Stimulated activated memory B cell treated with anti-CD40 and anti-IgM and Interleukin-4, amounts not matched to agents 10 μg/mL and 1 μg/mL and 100 μg/mL, for 72 hours (primary cell): ENCODE measurements around the gene C12orf57.

Experiments
- ATAC-seq: fragments of 150-1000 bp; cut with Tn5 transposase; 2 replicates; pipeline ENCODE4 v1.10.0; 2021
- H3K27ac Mint-ChIP-seq: one replicate; pipeline ENCODE4 v1.8.0; 2022; ENCODE audit warnings: mild to moderate bottlenecking, mixed read lengths
- H3K27me3 Mint-ChIP-seq: one replicate; pipeline ENCODE4 v1.8.0; 2022; ENCODE audit warnings: mixed read lengths
- H3K36me3 Mint-ChIP-seq: one replicate; pipeline ENCODE4 v1.8.0; 2022; ENCODE audit warnings: mixed read lengths
- H3K4me1 Mint-ChIP-seq: one replicate; pipeline ENCODE4 v1.8.0; 2022; ENCODE audit warnings: mixed read lengths
- H3K4me3 Mint-ChIP-seq: one replicate; pipeline ENCODE4 v1.8.0; 2022; ENCODE audit warnings: mild to moderate bottlenecking, moderate library complexity, mixed read lengths
- H3K9me3 Mint-ChIP-seq: one replicate; pipeline ENCODE4 v1.8.0; 2022; ENCODE audit warnings: mixed read lengths

C12orf57 gene

DNA sequence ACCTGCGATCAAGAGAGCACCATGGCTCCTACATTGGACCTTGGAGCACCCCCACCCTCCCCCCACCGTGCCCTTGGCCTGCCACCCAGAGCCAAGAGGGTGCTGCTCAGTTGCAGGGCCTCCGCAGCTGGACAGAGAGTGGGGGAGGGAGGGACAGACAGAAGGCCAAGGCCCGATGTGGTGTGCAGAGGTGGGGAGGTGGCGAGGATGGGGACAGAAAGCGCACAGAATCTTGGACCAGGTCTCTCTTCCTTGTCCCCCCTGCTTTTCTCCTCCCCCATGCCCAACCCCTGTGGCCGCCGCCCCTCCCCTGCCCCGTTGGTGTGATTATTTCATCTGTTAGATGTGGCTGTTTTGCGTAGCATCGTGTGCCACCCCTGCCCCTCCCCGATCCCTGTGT, 2.0 kb upstream of the C12orf57 start:
- Mint-ChIP-seq H3K27ac (peak overlapping the region; percentile 98), H3K9me3 (no peaks in the 10 kb centered on the region), H3K27me3 (no peaks in the 10 kb centered on the region), H3K4me3 (no peak overlapping the region), H3K36me3 (peaks cover 31% of the 10 kb centered on the region), H3K4me1 (peaks cover 69% of the 10 kb centered on the region)
- no peak for ATAC-seq

GRCh38 chr12:6942331-6942665, 1.5 kb upstream of the C12orf57 start:
- ATAC-seq, result no peak
- H3K9me3 Mint-ChIP-seq, result no peaks in the 10 kb centered on the region
- H3K4me1 Mint-ChIP-seq, result peaks cover 70% of the 10 kb centered on the region
- H3K36me3 Mint-ChIP-seq, result peaks cover 28% of the 10 kb centered on the region
- peak overlapping the region; percentile 17 for H3K4me3 Mint-ChIP-seq
- peak overlapping the region; percentile 98 for H3K27ac Mint-ChIP-seq
- H3K27me3 Mint-ChIP-seq, result no peaks in the 10 kb centered on the region

- Mint-ChIP-seq H3K36me3 (peaks cover 28% of the 10 kb centered on the region), H3K27me3 (no peaks in the 10 kb centered on the region), H3K27ac (peak overlapping the region; percentile 98), H3K4me1 (peaks cover 74% of the 10 kb centered on the region), H3K4me3 (peak overlapping the region; percentile 84), H3K9me3 (no peaks in the 10 kb centered on the region)
- peak; percentile 74 for ATAC-seq
Observed at GRCh38 chr12:6943389-6943721, 467 bp upstream of the C12orf57 start.

DNA sequence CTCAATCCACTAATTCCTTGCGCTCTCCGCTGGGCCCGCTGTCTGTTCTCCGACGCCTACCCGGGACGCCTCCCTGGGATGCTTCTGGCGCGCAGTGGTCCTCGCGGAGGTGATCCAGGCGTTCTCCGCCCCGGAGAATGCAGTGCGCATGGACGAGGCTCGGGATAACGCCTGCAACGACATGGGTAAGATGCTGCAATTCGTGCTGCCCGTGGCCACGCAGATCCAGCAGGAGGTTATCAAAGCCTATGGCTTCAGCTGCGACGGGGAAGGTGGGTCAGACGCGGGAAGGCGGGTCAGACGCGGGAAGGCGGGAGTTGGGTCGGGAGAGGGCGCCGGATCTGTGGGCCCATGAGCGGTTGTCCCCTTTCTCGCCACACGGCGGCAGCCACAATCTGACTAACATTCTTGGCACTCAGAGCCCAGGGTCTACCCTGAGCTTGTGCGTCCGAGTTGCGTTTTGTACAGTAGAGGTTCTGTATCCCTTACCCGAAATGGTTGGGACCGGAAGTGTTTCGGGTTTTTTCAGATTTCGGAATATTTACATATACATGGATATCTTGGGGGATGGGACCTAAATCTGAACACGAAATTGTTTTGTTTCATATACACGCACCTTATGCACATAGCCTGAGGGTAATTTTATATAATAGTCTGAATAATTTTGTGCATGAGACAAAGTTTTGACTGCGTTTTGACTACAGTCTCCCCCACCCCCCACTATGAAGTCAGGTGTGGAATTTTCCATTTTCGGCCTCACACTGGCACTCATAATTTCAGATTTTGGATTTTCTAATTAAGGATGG, 762 bp downstream of the C12orf57 start:
- Mint-ChIP-seq H3K36me3 (peaks cover 21% of the 10 kb centered on the region), H3K9me3 (no peaks in the 10 kb centered on the region), H3K27ac (peak overlapping the region; percentile 98), H3K4me3 (peak overlapping the region; percentile 84), H3K4me1 (peaks cover 77% of the 10 kb centered on the region), H3K27me3 (no peaks in the 10 kb centered on the region)
- peak; percentile 68 for ATAC-seq

GRCh38 chr12:6945613-6946012, 1.8 kb downstream of the C12orf57 start:
- Mint-ChIP-seq H3K27me3 (no peaks in the 10 kb centered on the region), H3K4me1 (peaks cover 83% of the 10 kb centered on the region), H3K9me3 (no peaks in the 10 kb centered on the region), H3K27ac (peak overlapping the region; percentile 98), H3K36me3 (peaks cover 13% of the 10 kb centered on the region), H3K4me3 (peak overlapping the region; percentile 84)
- no peak for ATAC-seq

DNA sequence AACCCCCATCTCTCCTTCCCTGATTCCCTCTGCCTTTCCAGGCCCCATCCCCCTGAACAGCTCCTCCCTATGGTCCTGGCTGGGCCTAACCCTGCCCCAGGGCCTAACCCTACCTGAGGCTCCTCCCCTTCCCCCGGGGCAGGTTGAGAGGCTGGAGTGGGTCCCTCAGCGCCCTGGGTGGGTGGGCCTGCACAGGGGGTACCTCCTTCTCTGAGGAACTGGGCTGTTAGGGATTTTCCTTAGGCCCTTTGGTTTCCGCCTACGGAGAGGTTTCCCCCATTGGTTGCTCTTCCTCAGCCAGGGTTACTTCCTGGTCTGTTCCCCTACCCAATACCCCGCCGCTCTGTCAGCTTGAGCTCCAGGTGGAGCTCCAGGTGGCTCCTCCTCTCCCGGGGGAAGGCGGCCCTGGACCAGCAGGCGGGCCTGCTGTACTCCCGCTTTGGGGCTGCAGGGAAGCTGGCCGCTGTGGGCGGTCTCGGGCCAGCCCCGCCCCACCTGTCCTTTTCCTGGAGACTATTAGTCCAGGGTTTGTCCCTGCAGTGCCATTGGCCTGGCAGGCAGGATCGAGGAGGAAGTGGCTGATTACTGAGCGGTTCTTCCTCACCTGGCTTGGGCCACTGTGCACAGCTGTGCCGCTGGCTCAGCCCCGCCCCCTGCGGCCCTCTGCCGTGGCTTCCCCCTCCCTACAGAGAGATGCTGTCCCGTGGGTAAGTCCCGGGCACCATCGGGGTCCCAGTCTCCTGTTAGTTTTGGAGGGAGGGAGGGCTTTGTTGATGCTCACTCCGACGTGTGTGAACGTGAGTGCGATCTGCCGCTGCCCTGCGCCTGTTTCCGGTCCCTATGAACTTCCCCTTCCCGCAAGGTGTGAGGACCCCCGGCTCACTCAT, 2.5 kb downstream of the C12orf57 start:
- ATAC-seq, result peak; percentile 31
- no peaks in the 10 kb centered on the region for H3K9me3 Mint-ChIP-seq

GRCh38 chr12:6946920-6947374, 3.1 kb downstream of the C12orf57 start:
- H3K36me3 Mint-ChIP-seq, result peaks cover 10% of the 10 kb centered on the region
- no peaks in the 10 kb centered on the region for H3K9me3 Mint-ChIP-seq

More for the DNA sequence above, 2.5 kb downstream of the C12orf57 start:
- H3K36me3 Mint-ChIP-seq, result peaks cover 8% of the 10 kb centered on the region
- H3K27ac Mint-ChIP-seq, result peak overlapping the region; percentile 98
- H3K4me1 Mint-ChIP-seq, result peaks cover 86% of the 10 kb centered on the region
- H3K4me3 Mint-ChIP-seq, result peak overlapping the region; percentile 84
- no peaks in the 10 kb centered on the region for H3K27me3 Mint-ChIP-seq

GRCh38 chr12:6947615-6948014, 3.8 kb downstream of the C12orf57 start:
- H3K4me1 Mint-ChIP-seq, result peaks cover 84% of the 10 kb centered on the region
- ATAC-seq, result no peak
- peak overlapping the region; percentile 32 for H3K4me3 Mint-ChIP-seq
- H3K9me3 Mint-ChIP-seq, result no peaks in the 10 kb centered on the region
- H3K27ac Mint-ChIP-seq, result peak overlapping the region; percentile 98
- H3K27me3 Mint-ChIP-seq, result no peaks in the 10 kb centered on the region
- peaks cover 11% of the 10 kb centered on the region for H3K36me3 Mint-ChIP-seq

More at GRCh38 chr12:6946920-6947374, 3.1 kb downstream of the C12orf57 start:
- peak overlapping the region; percentile 98 for H3K27ac Mint-ChIP-seq
- peaks cover 86% of the 10 kb centered on the region for H3K4me1 Mint-ChIP-seq
- no peaks in the 10 kb centered on the region for H3K27me3 Mint-ChIP-seq
- H3K4me3 Mint-ChIP-seq, result peak overlapping the region; percentile 84
- no peak for ATAC-seq

- peaks cover 88% of the 10 kb centered on the region for H3K4me1 Mint-ChIP-seq
- peak overlapping the region; percentile 98 for H3K27ac Mint-ChIP-seq
- peak overlapping the region; percentile 72 for H3K4me3 Mint-ChIP-seq
- H3K36me3 Mint-ChIP-seq, result peaks cover 26% of the 10 kb centered on the region
- no peaks in the 10 kb centered on the region for H3K9me3 Mint-ChIP-seq
- no peak for ATAC-seq
- H3K27me3 Mint-ChIP-seq, result no peaks in the 10 kb centered on the region
Observed at GRCh38 chr12:6948873-6949594, 5.2 kb downstream of the C12orf57 start.

DNA sequence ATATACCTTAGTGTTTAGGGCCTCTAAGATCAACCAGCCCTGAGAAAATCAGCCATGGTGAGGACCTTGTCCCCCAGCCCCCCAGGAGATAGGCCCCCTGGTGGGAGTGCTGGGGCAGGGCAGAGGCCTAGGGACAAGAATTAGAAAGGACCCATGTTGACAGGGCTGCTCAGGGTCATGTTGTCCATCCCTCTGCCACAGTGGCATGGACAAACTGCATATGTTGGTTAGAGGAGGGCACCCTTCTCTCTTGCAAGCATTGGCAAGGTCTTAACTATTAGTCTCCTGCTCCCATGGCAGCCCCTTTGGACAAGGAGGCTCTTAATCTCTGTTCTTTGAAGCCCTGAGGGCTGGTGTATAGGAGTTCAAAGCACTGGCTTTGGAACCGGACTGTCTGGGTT, 6.6 kb downstream of the C12orf57 start:
- H3K27me3 Mint-ChIP-seq, result no peaks in the 10 kb centered on the region
- H3K36me3 Mint-ChIP-seq, result peaks cover 39% of the 10 kb centered on the region
- peak overlapping the region; percentile 98 for H3K27ac Mint-ChIP-seq
- peak overlapping the region; percentile 96 for H3K4me3 Mint-ChIP-seq
- peaks cover 88% of the 10 kb centered on the region for H3K4me1 Mint-ChIP-seq
- no peaks in the 10 kb centered on the region for H3K9me3 Mint-ChIP-seq
- no peak for ATAC-seq

GRCh38 chr12:6950811-6951540, 7.2 kb downstream of the C12orf57 start, which contains the start of gene PTPN6:
PTPN6 (plus strand) TSS chr12:6951356; CDS start chr12:6951513, 157 bp downstream.
- peak; percentile 72 for ATAC-seq
- Mint-ChIP-seq H3K4me3 (peak within 1 kb of the TSS; percentile 96), H3K27me3 (no peaks in the 10 kb centered on the region), H3K9me3 (no peaks in the 10 kb centered on the region), H3K36me3 (peaks cover 45% of the 10 kb centered on the region), H3K27ac (peak within 1 kb of the TSS; percentile 98), H3K4me1 (peaks cover 88% of the 10 kb centered on the region)

- no peaks in the 10 kb centered on the region for H3K27me3 Mint-ChIP-seq
- no peaks in the 10 kb centered on the region for H3K9me3 Mint-ChIP-seq
- H3K36me3 Mint-ChIP-seq, result peaks cover 52% of the 10 kb centered on the region
- H3K4me3 Mint-ChIP-seq, result peak overlapping the region; percentile 96
- peak overlapping the region; percentile 98 for H3K27ac Mint-ChIP-seq
- no peak for ATAC-seq
- peaks cover 88% of the 10 kb centered on the region for H3K4me1 Mint-ChIP-seq
Observed at GRCh38 chr12:6951551-6952120, 7.8 kb downstream of the C12orf57 start.

DNA sequence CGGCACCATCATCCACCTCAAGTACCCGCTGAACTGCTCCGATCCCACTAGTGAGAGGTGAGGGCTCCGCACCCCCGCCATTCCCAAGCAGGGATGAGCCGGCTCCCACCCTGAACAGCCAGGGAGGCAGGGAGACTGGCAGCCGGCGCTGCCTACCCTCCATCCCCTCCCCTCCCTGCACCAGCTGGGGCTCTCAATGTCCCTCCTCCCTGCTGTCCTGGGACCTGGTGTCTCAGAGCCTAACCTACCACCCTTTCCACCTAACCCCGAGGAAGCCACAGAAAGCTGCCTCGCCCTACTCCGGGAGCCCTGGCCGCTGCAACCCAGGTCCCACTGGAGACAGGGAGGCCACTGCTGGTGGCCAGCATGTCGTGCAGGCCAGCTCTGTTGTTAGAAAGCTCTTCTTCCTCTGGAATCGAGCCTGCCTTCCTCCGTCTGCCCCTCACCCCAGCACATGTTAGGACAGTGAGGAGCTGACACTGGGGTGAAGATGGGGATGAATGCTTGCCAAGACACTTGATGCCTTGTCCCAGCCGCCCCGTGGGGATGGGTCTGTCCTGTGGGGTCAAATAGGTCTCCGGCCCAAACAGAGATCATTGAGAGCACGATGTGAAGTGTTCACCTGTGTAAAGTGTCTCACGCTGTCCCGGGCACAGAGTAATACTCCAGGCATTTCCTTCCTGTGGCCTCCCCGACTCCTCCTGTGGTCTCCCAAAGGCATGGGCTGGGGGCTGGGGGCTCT, 8.5 kb downstream of the C12orf57 start:
- peaks cover 88% of the 10 kb centered on the region for H3K4me1 Mint-ChIP-seq
- peak overlapping the region; percentile 98 for H3K27ac Mint-ChIP-seq
- peak overlapping the region; percentile 96 for H3K4me3 Mint-ChIP-seq
- H3K9me3 Mint-ChIP-seq, result no peaks in the 10 kb centered on the region
- H3K36me3 Mint-ChIP-seq, result peaks cover 58% of the 10 kb centered on the region
- ATAC-seq, result no peak
- no peaks in the 10 kb centered on the region for H3K27me3 Mint-ChIP-seq
